T-helper 1 cell treated with Interleukin-12 subunit alpha and Interleukin-12 subunit beta and Interleukin-4 antibody, amounts not matched to agents 30 μg/mL and 1 μg/mL, for 36 hours (primary cell): ENCODE measurements around the gene PHIP.
"Not testable (repeated sequence)": the region's sequence is repeated elsewhere in the genome, so short reads cannot be mapped to it uniquely, and the experiment has no call there.

Experiments used
- H3K27ac Mint-ChIP-seq: one replicate; pipeline ENCODE4 v1.8.0; 2021; ENCODE audit warnings: mild to moderate bottlenecking, mixed read lengths
- H3K27me3 Mint-ChIP-seq: one replicate; pipeline ENCODE4 v1.8.0; 2021; ENCODE audit warnings: low read depth, mixed read lengths
- H3K36me3 Mint-ChIP-seq: one replicate; pipeline ENCODE4 v1.8.0; 2021; ENCODE audit warnings: low read depth, mixed read lengths
- H3K4me1 Mint-ChIP-seq: one replicate; pipeline ENCODE4 v1.8.0; 2021; ENCODE audit warnings: low read depth, mixed read lengths
- H3K4me3 Mint-ChIP-seq: one replicate; pipeline ENCODE4 v1.8.0; 2021; ENCODE audit warnings: mild to moderate bottlenecking, moderate library complexity, mixed read lengths
- H3K9me3 Mint-ChIP-seq: one replicate; pipeline ENCODE4 v1.8.0; 2021; ENCODE audit warnings: mixed read lengths

The PHIP gene

DNA sequence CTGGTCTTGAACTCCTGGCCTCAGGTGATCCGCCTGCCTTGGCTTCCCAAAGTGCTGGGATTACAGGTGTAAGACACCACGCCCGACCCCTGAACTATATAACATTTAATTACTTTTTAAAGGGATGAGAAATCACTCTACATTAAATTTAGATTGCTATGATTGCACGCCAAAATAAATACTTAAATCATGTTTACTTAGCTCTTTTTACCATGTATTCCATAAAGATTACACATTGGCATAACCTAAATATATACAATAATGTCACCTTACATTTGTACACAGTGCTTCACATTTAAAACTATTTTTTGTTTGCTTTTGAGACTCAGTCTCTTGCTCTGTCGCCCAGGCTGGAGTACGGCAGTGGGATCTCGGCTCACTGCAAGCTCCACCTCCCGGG lies 124.3 kb downstream of the PHIP start:
- Mint-ChIP-seq H3K4me3 (no peak overlapping the region), H3K4me1 (no peaks in the 10 kb centered on the region), H3K36me3 (peaks cover 69% of the 10 kb centered on the region), H3K27me3 (no peaks in the 10 kb centered on the region), H3K9me3 (peaks cover 30% of the 10 kb centered on the region), H3K27ac (no peak overlapping the region)

DNA sequence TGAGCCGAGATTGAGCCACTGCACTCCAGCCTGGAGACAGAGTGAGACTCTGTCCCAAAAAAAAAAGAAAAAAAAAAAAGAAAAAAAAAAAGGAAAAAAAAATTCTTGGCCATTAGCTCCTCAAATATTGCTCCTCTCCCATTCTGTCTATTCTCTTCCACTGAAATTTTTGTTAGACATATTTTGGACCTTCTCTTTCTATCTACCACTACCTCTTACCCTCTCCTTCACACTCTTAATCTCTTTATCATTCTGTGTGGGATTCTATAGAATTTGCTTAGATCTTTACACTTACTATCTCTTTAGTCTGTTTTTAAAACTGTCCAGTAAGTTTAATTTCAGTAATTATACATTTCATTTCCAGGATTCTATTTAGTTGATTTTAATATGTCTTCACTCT lies 125.7 kb downstream of the PHIP start:
- Mint-ChIP-seq H3K4me3 (no peak overlapping the region), H3K36me3 (peaks cover 75% of the 10 kb centered on the region), H3K27me3 (no peaks in the 10 kb centered on the region), H3K4me1 (no peaks in the 10 kb centered on the region), H3K9me3 (peaks cover 36% of the 10 kb centered on the region), H3K27ac (no peak overlapping the region)

GRCh38 chr6:78948785-78949184 lies 129.3 kb downstream of the PHIP start:
- H3K4me1 Mint-ChIP-seq, result no peaks in the 10 kb centered on the region
- no peak overlapping the region for H3K4me3 Mint-ChIP-seq
- peaks cover 36% of the 10 kb centered on the region for H3K9me3 Mint-ChIP-seq
- no peaks in the 10 kb centered on the region for H3K27me3 Mint-ChIP-seq
- peaks cover 69% of the 10 kb centered on the region for H3K36me3 Mint-ChIP-seq
- H3K27ac Mint-ChIP-seq, result no peak overlapping the region

- no peak overlapping the region for H3K27ac Mint-ChIP-seq
- H3K4me1 Mint-ChIP-seq, result no peaks in the 10 kb centered on the region
- peaks cover 65% of the 10 kb centered on the region for H3K36me3 Mint-ChIP-seq
- no peaks in the 10 kb centered on the region for H3K27me3 Mint-ChIP-seq
- H3K9me3 Mint-ChIP-seq, result peaks cover 32% of the 10 kb centered on the region
- H3K4me3 Mint-ChIP-seq, result no peak overlapping the region
Observed at GRCh38 chr6:78947962-78948361, 130.1 kb downstream of the PHIP start.

- no peak overlapping the region for H3K4me3 Mint-ChIP-seq
- H3K27ac Mint-ChIP-seq, result no peak overlapping the region
Observed at GRCh38 chr6:78947529-78947928, 130.5 kb downstream of the PHIP start.

DNA sequence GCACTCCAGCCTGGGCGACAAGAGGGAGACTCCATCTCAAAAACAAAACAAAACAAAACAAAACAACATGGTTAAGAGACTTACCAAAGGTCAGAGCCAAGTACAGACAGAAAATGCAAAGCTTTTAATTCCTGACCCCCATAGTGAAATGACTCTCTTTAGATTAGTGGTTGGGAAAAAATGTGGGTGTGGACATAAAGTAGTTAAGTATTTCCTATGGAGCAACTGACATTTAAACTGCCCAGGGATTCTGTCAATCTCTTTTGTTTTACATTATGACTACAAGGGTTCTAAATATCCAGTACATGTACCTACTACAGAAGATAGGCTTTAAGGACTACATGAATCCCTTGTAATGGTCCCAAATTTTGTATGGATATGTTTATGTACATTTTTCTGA lies 135.6 kb downstream of the PHIP start:
- no peaks in the 10 kb centered on the region for H3K4me1 Mint-ChIP-seq
- no peaks in the 10 kb centered on the region for H3K27me3 Mint-ChIP-seq
- no peak overlapping the region for H3K4me3 Mint-ChIP-seq
- peaks cover 37% of the 10 kb centered on the region for H3K36me3 Mint-ChIP-seq
- no peaks in the 10 kb centered on the region for H3K9me3 Mint-ChIP-seq
- H3K27ac Mint-ChIP-seq, result no peak overlapping the region

More at GRCh38 chr6:78947529-78947928, 130.5 kb downstream of the PHIP start:
- Mint-ChIP-seq H3K4me1 (no peaks in the 10 kb centered on the region), H3K9me3 (peaks cover 30% of the 10 kb centered on the region), H3K27me3 (no peaks in the 10 kb centered on the region), H3K36me3 (peaks cover 62% of the 10 kb centered on the region)

- H3K27ac Mint-ChIP-seq, result no peak overlapping the region
- no peaks in the 10 kb centered on the region for H3K27me3 Mint-ChIP-seq
- peaks cover 4% of the 10 kb centered on the region for H3K4me1 Mint-ChIP-seq
- no peaks in the 10 kb centered on the region for H3K9me3 Mint-ChIP-seq
- no peak overlapping the region for H3K4me3 Mint-ChIP-seq
- peaks cover 19% of the 10 kb centered on the region for H3K36me3 Mint-ChIP-seq
Observed at GRCh38 chr6:78936515-78936914, 141.5 kb downstream of the PHIP start.

GRCh38 chr6:78935553-78935952 lies 142.5 kb downstream of the PHIP start:
- Mint-ChIP-seq H3K27me3 (no peaks in the 10 kb centered on the region), H3K9me3 (no peaks in the 10 kb centered on the region), H3K36me3 (peaks cover 11% of the 10 kb centered on the region), H3K27ac (no peak overlapping the region), H3K4me3 (no peak overlapping the region), H3K4me1 (peaks cover 4% of the 10 kb centered on the region)

- Mint-ChIP-seq H3K9me3 (peaks cover 26% of the 10 kb centered on the region), H3K27ac (no peak overlapping the region), H3K27me3 (peaks cover 10% of the 10 kb centered on the region), H3K4me3 (no peak overlapping the region), H3K4me1 (no peaks in the 10 kb centered on the region), H3K36me3 (no peaks in the 10 kb centered on the region)
Observed at GRCh38 chr6:78925317-78925716, 152.7 kb downstream of the PHIP start.

- not testable (repeated sequence) for H3K27me3 Mint-ChIP-seq, H3K27ac Mint-ChIP-seq, H3K4me3 Mint-ChIP-seq, H3K36me3 Mint-ChIP-seq, H3K4me1 Mint-ChIP-seq
- peaks cover 54% of the 10 kb centered on the region for H3K9me3 Mint-ChIP-seq
Observed at GRCh38 chr6:78921168-78921567, 156.9 kb downstream of the PHIP start.

- Mint-ChIP-seq H3K27ac (no peak overlapping the region), H3K9me3 (peaks cover 53% of the 10 kb centered on the region), H3K36me3 (peaks cover 4% of the 10 kb centered on the region), H3K27me3 (no peaks in the 10 kb centered on the region), H3K4me1 (no peaks in the 10 kb centered on the region), H3K4me3 (no peak overlapping the region)
Observed at GRCh38 chr6:78917788-78918187, 160.3 kb downstream of the PHIP start.

- no peak overlapping the region for H3K27ac Mint-ChIP-seq
Observed at GRCh38 chr6:78916411-78916810, 161.6 kb downstream of the PHIP start.

GRCh38 chr6:78911218-78911940 lies 166.7 kb downstream of the PHIP start:
- peaks cover 25% of the 10 kb centered on the region for H3K27me3 Mint-ChIP-seq

More at GRCh38 chr6:78916411-78916810, 161.6 kb downstream of the PHIP start:
- Mint-ChIP-seq H3K4me1 (peaks cover under 1% of the 10 kb centered on the region), H3K27me3 (peaks cover 10% of the 10 kb centered on the region), H3K4me3 (no peak overlapping the region), H3K36me3 (peaks cover 5% of the 10 kb centered on the region), H3K9me3 (peaks cover 44% of the 10 kb centered on the region)

GRCh38 chr6:78910591-78911171 lies 167.4 kb downstream of the PHIP start:
- H3K27ac Mint-ChIP-seq, result peak overlapping the region; percentile 10
- H3K4me1 Mint-ChIP-seq, result peaks cover 15% of the 10 kb centered on the region
- peaks cover 25% of the 10 kb centered on the region for H3K27me3 Mint-ChIP-seq
- peaks cover 3% of the 10 kb centered on the region for H3K36me3 Mint-ChIP-seq
- peak overlapping the region; percentile 63 for H3K4me3 Mint-ChIP-seq
- peaks cover 2% of the 10 kb centered on the region for H3K9me3 Mint-ChIP-seq

More at GRCh38 chr6:78911218-78911940, 166.7 kb downstream of the PHIP start:
- peaks cover 3% of the 10 kb centered on the region for H3K36me3 Mint-ChIP-seq
- peak overlapping the region; percentile 10 for H3K27ac Mint-ChIP-seq
- peaks cover 8% of the 10 kb centered on the region for H3K9me3 Mint-ChIP-seq
- peaks cover 15% of the 10 kb centered on the region for H3K4me1 Mint-ChIP-seq
- peak overlapping the region; percentile 63 for H3K4me3 Mint-ChIP-seq

DNA sequence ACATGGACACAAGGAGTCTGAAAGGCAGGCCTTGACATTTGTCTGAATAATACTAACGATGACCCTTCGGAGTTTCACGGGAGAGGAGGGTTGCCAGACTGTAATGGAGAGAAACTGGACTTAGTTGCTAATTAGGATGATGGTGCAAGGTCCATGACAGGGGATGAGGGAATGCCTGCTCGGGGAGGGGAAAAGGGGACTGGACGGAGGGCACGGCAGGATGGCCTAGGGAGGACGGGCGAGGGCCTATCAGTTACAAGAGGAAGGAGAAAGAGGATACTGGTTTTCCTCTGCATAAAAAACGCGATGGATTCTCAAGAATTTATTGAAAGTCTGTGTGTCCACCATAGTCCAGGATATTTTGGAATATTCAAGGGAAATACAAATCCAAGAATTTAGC lies 168.0 kb downstream of the PHIP start:
- no peak overlapping the region for H3K27ac Mint-ChIP-seq
- peaks cover 25% of the 10 kb centered on the region for H3K27me3 Mint-ChIP-seq
- peak overlapping the region; percentile 63 for H3K4me3 Mint-ChIP-seq
- H3K9me3 Mint-ChIP-seq, result no peaks in the 10 kb centered on the region
- peaks cover 15% of the 10 kb centered on the region for H3K4me1 Mint-ChIP-seq
- H3K36me3 Mint-ChIP-seq, result peaks cover 3% of the 10 kb centered on the region
